Left renal cortex interstitium (tissue), 4 donors: Measurements from ENCODE around the gene TFDP2. TPM values are rescaled to one million over a fixed set of nuclear protein-coding genes. Genes with fewer than 3 reads are reported as not detected.
A peak's percentile ranks its signal among the peaks of the same experiment; 100 is the strongest.
"Not testable (repeated sequence)": the region's sequence is repeated elsewhere in the genome, so short reads cannot be mapped to it uniquely, and the experiment has no call there.

ENCODE experiments used
- DNase-seq, 4 donors: peaks; one replicate each; pipeline ENCODE4 v3.0.0-alpha.2; 2013; ENCODE audit warnings: low read depth in 4 of 4, low spot score in 2 of 4, missing footprints in 1 of 4
- polyA plus RNA-seq, 4 donors: library from polyadenylated mRNA; unstranded; fragments of 120-200 nt; gene quantifications; one replicate each; pipeline ENCODE4 v1.2.1, GENCODE V29; 2013; ENCODE audit not compliant: insufficient read length in 4 of 4

Gene TFDP2
- polyA plus RNA-seq, 4 donors: 74.5 to 97.9 (median 86.0) TPM

DNA sequence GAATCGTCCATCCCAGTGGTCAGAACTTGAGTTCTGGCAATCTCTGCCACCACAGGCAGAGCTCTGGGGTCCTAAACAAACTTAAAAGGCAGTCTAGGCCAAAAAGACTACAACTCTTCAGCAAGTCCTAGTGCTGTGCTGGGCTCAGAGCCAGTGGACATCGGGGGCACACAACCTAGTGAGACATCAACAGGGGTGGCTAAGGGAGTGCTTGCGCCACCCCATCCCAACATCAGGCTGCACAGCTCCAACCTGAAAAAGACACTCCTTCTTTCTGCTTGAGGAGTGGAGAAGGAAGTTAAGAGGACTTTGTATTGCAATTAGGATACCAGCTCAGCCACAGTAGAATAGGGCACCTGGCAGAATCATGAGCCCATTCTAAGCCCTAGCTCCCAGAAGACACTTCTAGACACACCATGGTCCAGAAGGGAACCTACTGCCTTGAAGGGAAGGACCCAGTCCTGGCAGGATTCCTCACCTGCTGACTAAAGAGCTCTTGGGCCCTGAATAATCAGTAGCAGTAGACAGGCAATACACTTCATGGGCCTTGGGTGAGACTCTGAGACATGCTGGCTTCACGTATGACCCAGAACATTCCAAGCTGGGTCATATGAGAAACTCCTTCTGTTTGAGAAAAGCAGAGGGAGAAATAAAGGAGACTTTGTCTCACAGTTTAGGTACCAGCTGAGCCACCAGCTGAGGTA, 72.0 kb downstream of the TFDP2 start:
- DNase-seq: no peak

- not testable (repeated sequence) for DNase-seq
These were observed 73.7 kb downstream of the TFDP2 start for GRCh38 chr3:142075656-142076055.

GRCh38 chr3:142072816-142073215, 76.5 kb downstream of the TFDP2 start:
- no peak for DNase-seq

GRCh38 chr3:142065932-142066331, 83.4 kb downstream of the TFDP2 start:
- DNase-seq: no peak

GRCh38 chr3:142065344-142065743, 84.0 kb downstream of the TFDP2 start:
- no peak for DNase-seq

GRCh38 chr3:142064454-142064853, 84.9 kb downstream of the TFDP2 start:
- DNase-seq: no peak

DNA sequence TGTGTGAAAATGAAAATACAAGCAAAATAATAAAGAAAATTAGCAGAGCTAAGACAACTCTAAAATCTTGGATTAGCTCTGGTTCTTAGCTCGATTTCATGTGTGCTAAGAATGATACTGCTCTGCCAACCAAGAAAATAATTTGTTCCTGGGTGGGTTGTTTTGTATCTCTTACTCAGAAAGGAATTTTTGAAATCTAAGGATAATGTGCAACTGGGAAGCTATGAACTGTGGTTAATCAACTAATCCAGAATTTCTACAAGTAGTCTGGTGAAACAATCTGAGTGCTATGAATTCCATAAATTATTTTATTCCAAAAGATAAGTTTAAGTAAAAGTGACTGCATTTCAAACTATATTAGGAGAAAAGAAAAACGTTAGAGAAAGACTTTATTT, 92.0 kb downstream of the TFDP2 start:
- DNase-seq: no peak

DNA sequence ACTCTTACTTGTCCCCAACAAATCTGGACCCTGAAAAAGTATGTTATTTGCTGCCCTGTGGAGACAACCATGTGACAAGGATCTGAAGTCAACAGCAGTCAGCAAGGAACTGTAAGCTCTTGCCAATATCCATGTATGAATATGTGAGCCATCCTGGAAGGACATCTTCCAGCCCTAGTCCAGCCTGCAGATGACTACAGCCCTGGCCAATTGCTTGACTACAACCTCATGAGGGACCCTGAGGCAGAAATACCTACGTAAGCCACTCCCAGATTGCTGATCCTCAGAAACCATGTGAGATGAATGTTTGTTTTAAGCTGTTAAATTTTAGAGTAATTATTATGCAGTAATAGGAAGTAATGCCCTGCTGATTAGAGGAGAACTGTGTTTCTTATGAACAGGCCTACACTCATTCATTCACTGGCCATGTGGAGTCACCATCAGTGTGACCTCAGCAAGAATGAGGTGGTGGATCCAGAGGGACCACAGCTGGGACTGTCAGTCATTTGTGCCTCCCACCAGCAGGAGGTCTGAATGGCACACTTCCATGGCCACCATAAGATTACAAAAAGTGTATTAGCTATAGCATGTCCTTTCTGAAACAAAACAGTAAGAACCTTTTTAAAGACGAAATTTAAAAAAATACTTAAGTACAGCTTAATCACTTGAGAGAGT, 92.6 kb downstream of the TFDP2 start:
- DNase-seq: no peak

DNA sequence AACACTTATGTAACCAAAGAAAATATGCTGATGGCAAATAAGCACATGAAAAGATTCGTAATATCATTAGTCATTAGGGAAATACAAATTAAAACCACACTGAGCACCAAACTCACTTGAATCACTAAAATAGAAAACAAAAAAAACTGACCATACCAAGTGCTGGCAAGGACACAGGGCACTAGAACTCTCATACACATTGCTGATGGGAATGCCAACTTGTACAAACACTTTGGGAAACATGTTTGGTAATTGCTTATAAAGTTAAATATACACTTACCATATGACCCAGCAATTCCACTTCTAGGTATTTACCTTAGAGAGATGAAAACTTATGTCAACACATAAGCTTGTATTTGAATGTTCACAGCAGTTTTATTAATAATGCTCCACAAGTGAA, 95.5 kb downstream of the TFDP2 start:
- no peak for DNase-seq

- no peak for DNase-seq
These were observed 96.1 kb downstream of the TFDP2 start for GRCh38 chr3:142053244-142053643.

GRCh38 chr3:142051351-142051750, 98.0 kb downstream of the TFDP2 start:
- DNase-seq: no peak

DNA sequence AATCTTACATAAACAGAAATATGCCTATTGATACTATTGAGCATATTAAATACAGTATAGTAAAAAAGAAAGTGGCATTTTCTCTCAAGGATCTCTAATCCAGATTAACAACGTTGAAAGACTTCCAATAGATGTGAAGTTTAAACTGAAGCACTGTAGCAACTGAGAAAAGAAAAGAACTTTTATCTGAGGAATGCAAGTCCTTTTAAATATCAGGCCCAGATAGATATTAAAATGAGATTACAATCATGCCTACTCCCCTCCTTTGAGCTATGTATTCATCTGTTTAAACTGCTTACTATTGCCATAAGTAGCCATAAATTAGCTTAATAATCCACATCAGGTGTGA, 102.3 kb downstream of the TFDP2 start:
- no peak for DNase-seq

GRCh38 chr3:142046320-142047020, 102.9 kb downstream of the TFDP2 start:
- DNase-seq: no peak

GRCh38 chr3:142040941-142041491, 108.3 kb downstream of the TFDP2 start:
- DNase-seq: no peak

DNA sequence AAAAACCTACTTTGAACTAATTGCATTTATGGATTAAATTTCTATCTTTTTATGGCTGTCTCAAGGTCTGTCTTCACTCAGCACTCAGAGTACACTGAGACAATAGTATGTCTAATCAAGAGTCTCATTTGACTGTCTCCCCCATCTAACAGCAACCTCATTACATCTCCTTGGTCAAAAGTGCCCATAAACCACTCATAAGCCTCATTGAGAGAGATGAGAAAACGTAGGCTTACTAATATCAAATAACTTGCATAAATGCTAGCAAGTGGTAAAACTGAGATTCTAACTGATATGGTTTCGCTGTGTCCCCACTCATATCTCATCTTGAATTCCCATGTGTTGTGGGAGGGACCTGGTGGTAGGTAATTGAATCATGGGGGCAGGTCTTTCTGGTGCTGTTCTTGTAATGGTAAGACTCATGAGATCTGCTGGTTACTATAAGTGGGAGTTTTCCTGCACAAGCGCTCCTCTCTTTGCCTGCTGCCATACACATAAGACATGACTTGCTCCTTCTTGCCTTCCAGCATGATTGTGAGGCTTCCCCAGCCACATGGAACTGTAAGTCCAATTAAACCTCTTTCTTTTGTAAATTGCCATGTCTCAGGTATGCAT, 113.9 kb downstream of the TFDP2 start:
- no peak for DNase-seq

GRCh38 chr3:142033292-142033691, 116.1 kb downstream of the TFDP2 start:
- no peak for DNase-seq

- no peak for DNase-seq
These were observed 117.8 kb downstream of the TFDP2 start for GRCh38 chr3:142031575-142031974.

DNA sequence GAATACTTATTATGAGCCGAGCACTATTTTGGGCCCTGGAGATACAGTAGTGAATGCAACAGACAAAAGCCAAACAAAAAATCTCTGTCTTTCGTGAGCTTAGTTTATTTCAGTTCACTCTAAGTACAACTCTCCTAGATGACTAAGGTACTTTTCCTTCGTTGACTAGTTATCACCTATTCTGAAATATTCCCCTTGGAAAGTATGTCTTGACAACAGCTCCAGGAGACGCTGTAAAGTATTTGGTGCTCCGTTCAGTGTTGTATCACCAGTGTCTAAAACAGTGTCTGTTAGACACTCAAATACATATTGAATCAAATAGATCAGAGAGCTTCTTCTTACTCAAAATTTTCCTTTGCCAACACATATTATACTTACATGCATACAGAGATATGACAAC, 119.6 kb downstream of the TFDP2 start:
- DNase-seq: no peak

DNA sequence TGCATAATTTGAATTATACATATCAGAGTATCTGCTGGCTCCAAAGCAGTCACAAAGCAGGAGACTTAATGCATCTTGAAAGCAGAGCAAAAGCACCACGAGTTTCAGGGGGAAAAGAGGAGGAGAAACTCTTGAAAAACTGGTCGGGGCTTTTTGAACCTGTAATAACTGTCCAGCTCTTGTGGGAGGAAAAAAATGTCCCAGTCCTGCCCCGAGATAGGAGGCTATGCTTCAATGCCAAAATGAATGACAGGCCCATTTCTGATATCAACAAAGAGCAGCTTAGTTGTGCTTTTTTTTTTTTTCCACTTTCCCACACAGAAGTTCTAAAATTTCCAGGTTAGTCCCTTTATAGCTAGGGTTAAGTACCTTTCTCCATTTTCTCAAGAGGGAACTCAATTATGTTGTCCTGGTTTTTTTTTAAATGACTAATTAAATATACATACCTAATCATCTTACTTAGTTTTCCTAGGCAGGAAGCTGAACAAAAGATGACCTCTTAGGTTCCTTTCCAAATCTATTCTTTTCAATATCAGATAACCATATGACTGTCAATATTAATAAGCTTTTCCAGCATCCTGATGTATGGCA, 120.2 kb downstream of the TFDP2 start:
- no peak for DNase-seq

- peak; percentile 47 to 87 (median 74) for DNase-seq
These were observed 121.0 kb downstream of the TFDP2 start for GRCh38 chr3:142028243-142028777.
